Activated naive CD4-positive, alpha-beta T cell (primary cell): ENCODE data around the gene PSTPIP1.

Experiments used
- DNase-seq, 4 experiments: peaks; one replicate each; lab custom pipeline; 2025; lab: John Stamatoyannopoulos, UW

The PSTPIP1 gene

DNA sequence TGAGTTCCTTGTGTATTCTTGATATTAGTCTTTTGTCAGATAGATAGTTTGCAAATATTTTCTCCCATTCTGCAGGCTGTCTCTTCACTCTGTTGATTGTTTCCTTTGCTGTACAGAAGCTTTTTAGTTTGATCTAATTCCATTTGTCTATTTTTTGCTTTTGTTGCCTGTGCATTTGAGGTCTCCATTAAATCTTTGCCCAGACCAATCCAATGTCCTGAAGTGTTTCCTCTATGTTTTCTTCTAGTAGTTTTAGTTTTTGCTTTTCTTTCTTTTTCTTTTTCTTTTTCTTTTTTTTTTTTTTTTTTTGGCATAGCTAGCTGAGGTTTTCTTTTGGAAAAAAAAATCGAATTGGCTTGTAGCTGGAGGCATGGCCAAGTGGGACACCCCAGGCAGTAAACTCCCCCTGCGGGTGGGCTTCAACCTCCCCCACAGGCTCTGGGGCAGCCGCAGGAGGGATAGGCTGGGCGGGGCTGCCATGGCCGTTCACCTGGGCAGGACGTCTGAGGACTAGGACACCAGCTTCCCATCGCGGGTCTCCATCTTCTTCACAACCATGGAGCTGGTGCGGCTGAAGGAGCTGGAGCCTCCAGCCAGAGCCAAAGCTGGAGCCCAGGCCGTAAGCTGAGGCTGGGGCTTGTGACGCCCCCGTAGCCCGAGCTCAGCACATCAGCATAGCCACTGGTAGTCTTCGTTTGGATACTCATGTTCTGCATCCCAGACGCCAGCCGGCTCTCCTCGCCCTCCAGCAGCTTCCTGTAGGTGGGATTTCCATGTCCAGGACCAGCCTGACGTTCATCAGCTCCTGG, 16.2 kb upstream of the PSTPIP1 start:
- no peak for DNase-seq

DNA sequence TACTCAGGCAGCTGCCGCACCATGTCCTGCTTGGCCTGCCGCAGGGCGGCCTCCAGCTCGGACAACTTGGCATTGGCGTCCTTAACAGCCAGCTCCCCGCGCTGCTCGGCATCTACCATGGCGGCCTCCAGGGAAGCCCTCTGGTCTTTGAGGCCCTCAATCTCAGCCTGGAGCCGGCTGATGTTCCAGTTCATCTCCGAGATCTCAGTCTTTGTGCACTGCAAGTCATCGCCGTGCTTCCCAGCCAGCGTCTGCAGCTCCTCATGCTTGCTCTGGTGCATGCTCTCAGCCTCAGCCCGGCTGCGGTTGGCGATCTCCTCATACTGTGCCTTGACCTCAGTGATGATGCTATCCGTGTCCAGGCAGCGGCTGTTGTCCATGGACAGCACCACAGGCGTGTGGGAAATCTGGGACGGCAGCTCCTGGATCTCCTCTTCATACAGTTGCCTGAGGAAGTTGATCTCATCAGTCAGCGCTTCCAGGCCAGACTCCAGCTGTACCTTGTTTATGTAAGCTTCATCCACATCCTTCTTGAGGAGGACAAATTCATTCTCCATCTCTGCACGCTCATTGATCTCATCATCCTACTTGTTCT, 15.5 kb upstream of the PSTPIP1 start:
- DNase-seq = no peak

DNA sequence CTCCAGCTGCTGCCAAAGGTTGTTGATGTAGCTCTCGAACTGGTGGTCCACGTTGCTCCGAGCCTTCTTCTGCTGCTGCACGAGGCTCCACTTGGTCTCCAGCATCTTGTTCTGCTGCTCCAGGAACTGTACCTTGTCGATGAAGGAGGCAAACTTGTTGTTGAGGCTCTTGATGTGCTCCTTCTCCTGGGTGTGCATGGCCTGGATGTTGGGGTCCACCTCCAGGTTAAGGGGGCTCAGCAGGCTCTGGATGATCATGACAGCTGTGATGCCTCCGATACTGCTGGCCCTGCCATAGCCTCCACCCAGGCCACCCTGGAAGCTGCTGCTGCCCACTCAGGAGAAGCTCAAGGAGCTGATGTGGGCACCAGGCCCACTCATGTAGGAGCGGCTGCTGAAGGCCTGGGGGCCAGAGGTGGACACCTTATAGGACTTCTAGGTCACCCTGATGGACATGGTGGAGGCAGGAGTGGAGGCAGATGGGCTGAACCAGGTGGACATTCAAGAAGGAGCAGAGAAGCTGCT, 14.9 kb upstream of the PSTPIP1 start:
- DNase-seq = no peak

DNA sequence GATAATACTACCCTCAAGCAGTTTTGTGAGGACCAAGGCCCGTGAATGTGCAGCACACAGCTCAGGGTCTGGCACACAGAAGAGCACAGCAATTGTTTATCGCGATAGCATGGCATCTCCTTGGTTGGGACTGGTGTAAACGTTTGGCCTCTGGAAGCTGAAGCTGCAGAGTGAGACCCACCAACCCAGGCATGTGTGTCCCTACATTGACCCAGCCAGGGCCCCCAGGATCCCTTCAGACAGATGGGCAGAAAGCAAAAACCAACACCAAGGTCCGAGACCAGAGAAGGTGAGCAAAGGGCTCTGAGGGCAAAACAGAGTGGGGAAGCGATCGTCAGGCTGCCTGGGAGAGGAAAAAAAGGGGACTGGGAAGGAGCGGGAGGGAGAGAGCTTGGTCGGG, 12.6 kb upstream of the PSTPIP1 start:
- DNase-seq = no peak

DNA sequence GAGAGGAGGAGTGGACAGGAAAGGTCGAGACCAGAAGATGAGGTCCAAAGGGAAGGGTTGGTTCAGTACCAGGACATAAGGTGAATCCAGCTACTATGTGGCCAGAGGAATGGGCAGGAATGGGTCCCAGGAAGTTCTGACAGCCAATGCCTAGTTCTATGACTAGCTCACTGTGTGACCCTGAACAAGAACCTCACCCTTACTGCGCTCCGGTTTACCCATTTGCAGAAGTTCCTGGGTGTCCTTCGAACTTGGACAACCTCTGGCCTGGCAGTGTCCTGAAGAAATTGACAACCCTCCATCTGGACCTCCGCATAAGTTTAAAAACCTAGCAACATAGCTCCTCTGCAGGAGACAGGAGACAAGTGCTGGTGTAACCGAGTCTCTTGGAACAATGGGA, 12.2 kb upstream of the PSTPIP1 start:
- DNase-seq = no peak

DNA sequence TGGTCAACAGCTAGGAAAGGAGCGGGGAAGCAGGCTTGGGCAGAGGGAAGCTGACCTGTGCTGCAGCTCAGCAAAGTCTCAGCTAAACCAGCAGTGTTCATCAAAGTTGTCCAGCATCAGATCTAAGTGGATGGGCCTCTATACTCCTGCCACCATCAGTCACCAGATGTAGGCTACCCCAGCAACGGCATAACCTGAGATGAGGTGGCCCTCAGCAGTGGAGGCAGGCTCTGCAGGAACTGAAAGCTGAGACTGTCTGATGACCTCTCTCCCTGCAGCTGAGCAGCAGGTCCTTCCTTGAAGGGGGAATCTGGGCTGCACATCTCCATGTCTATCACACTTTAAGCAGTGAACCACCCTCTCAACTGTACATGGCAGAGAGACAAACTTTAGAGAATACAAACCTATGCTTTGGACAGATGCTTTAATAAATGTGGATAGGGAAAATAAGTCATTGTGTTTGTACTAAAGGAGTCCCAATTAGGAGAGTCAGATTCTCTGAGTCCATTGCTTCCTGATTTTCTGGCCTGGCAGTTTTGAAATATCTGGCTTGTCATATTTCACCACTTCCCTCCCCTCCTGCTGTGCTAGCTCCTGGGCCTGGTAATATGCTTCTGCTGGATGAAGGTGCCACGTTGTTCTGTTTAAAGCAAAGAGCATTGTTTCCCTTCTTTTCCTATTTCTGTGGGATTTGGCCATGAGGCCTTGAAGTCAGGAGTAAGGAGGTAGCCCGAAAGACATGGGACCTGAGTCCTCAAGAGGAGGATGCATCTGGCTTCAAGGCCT, 11.1 kb upstream of the PSTPIP1 start:
- no peak for DNase-seq

DNA sequence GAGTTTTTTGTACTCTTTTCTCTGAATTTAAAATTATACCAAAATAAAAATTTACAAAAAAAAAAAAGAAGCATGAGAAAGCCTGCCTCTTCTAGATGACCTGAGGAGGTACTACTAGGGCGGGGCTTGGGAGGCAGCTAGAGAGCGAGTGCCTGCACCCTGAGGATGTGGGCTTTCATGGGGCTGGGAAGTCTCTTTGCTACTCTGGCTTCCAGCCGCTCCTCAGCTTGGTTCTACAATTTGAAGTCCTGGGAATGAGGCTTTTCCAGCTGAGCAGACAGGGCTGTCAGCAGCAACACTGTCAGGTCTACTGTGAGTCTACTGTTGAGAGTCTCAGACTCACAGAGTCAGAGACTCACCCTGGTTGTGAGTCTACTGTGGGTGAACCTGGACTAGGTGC, 8.2 kb upstream of the PSTPIP1 start:
- DNase-seq = no peak

DNA sequence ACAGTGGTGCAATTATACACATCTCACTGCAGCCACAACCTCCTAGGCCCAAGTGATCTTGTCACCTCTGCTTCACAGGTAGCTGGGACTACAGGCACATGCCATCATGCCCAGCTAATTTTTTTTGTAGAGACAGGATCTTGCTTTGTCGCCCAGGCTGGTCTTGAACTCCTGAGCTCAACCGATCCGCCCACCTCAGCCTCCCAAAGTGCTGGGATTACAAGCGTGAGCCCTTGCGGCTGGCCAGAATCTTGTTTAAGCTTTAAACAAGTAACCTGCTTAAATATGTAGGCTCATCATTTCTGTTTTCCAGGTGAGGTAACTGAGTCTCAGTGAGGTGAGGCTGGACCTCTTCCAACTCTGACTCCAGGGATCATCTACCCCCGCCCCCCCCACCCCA, 7.7 kb upstream of the PSTPIP1 start:
- DNase-seq = no peak

DNA sequence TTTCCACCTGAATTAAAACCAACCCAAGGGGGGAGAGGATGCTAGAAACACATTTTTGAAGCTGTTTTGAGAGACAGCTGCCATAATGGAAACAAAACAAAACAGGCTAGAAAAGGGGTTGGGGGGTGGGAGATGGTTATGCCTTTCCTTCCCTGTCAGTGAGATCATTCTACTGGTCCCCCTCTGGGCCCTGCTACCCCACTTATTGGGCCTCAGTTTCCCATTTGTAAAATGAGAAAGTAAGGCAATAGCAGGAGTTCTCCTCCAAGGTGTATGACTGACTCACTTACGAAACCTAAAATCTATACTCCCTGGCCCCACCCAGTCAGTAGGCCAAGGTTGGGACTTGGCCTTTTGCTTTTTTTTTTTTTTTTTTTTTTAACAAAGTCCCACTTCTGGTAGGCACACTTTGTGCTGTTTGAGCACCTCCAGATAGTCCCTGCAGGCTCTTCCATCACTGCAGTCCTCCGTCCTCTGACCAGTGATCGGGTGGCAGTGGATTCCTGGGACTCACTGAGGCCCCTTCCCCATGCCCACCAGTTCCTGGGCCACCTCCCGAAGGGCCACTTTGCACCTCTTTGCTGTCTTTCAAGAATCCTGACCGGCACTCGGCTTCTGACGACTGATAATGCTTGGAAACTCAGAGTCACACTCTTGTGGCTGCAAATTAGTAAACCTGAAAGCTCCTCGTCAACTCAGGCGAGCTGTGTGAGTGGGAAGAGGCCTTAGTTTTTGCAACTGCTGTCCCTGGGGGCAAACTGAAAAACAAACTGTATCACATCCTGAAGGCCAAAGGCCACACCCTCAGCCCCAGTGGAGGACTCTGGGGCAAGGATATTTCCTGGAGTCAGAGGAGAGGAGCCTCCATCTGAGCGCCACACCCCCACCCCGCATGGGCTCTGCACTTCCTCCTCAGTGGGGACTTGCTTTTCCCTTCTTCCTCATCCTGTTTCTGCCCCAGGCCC, 6.7 kb upstream of the PSTPIP1 start:
- DNase-seq = no peak

DNA sequence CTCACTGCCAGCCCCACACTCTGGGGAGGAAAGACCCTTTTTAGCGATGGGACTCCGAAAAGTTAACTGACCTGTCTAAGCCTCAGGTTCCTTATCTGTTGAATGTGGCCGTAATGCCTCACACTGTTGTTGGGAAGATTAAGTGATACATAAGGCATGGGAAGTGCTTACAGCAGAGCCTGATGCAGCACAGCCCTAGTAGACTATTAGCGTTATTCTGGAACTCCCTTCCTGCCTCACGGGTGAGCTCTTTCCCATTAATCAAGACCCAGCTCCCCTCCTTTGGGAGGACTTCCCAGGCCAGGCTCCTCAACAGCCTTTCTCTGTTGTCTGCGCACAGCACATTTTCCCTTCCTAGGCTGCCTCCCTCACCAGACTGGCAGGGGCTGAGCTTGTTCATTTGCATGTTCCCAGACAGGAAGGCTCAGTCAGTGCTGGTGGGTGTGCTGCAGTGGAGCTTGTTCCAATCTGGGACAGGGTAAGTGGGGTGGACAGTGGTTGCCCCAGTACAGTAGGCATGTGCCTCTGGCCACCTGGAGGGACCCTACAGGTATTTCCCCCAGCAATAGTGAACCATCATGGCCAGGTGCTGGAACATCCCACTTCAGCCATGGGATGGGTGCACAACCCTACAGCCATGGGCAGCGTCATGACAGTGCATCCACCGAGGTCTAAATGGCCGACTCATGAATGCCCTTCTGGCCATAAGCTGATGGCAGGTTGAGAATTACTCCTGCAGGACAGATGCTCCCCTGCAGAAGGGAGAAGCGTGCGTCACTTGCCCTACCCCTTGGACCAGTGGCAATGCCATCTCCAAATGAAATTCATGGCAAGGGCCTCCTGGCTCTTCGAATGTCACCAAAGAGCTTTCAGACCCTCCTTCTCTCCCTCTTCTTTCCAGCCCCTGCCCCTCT, 5.8 kb upstream of the PSTPIP1 start:
- DNase-seq = no peak

DNA sequence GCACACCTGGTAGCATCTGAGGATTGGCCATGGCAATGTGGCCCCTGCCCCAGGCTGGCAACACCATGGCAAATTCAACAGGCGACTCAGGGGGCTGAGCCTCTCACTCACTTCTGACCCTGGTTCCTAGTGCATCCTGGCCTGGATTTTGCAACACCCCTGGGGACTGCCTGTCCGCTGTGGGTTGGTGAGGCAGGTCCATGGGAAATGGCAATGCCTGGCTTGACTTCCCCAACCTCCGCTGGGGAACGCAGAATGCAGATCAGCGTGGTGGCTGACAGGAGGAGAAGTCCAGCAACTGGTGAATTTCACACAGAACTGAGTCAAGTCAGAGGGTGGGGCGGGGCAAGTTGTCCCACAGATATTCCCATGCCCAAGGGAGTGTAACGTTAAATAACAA, 3.9 kb upstream of the PSTPIP1 start:
- no peak for DNase-seq

DNA sequence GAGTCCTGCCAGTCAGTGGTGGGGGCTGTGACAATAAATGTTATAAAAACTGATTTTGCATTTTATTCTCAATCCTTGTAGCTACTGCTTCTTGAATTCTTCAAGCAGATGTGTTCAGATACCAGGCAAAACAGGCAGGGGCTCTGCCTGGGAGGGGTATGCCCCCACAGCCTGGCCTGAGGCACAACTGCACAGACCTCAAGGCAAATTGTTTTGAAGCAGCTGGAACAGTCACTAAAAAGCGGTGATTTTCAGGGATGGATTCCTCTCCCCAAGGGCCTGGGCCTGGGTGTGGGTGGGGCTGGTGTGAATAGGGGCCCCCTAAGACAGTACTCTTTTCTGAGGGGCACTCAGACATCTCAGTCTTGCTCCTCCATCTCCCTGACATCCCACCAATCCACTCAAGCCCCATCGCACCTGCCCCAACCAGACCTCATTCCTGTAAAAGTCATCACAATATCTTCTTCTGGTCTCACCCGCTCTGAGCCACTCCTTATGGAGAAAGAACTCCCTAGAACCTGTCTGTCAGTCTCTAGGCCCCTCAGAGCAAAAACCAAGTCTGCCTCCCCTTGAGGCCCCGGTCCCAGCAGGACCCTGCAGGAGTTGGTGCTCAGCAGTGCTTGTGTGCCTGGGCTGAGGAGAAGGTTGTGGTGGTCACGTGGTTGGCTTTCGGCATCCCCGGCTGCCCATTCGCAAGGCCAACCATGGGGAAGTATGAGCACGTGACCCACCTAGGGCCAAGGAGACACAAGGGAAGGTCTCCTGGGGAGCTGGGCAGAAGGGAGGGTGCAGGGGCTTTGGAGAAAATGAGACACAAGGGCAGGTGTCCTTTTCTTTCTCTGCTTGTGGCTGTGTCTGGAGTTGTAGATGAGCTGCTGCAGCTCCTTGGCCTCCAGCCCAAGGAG, 2.9 kb upstream of the PSTPIP1 start:
- DNase-seq = no peak

DNA sequence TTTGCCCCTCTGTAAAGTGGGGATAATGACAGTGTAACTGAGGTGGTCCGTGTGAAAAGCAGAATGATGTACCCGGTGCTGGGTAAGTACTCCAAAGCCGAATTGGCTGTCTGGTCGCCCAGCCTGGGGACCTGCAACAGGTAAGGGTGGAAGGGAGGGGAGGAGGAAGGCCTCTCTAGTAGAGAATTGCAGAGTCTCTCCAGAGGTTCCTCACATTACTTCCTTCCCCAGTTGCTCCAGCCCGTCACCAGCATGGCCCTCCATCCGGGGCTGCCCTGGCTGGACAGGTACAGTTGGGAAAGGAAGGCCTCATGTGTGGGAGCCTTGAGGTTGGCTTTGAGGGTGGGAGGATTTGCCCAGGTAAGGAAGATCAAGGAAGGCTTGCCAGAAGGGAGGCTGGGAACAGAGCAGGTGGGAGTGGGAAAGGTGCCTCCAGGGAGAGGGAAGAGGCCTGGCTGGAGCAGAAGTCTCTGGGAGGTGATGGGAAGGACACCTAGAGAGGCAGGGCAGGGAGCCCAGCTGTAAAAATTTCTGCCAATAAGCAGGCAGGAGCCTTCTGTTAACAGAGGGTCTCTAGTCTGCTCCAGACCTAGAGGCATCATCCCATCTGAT, 1.7 kb upstream of the PSTPIP1 start:
- DNase-seq = no peak

DNA sequence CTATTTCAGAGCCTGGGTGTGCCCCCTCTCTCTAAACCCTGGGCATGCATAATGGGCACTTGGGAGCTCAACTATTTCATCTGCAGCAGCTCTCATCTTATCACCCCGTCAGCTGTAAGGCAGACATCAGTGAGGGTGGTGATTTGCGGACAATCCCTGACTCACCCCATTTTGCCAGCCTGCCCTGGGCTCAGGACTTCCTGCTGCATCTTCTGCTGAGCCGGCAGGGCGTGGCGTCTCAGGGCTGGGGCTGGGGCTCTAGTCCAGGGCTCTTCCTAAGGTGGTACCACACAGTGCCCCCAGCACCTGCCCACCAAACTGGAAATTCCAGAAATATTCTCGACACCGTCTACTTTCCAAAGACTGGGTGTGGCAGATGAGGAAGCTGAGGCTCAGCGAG, 925 bp upstream of the PSTPIP1 start:
- DNase-seq = peak in 2 of 4 experiments; percentile 26 to 48

DNA sequence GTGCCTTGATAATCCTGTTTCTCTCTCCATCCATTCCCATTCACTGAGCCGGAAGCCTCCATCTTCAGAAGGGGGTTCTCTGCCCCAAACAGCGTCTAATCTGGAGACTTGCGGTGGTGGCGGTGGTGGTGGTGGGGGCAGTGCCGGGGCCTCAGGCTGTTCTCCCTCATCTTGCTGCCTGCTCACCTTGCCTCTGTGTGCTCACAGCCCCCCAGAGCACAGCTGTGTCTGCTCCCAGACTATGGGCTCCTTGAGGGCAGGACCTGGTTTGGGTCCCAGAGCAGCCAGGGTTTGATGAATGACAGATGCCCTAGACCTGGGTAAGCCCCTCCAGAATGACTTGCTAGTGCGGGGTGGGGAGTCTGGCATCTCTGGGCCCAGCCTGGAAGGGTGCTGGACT, 430 bp upstream of the PSTPIP1 start:
- DNase-seq = no peak

DNA sequence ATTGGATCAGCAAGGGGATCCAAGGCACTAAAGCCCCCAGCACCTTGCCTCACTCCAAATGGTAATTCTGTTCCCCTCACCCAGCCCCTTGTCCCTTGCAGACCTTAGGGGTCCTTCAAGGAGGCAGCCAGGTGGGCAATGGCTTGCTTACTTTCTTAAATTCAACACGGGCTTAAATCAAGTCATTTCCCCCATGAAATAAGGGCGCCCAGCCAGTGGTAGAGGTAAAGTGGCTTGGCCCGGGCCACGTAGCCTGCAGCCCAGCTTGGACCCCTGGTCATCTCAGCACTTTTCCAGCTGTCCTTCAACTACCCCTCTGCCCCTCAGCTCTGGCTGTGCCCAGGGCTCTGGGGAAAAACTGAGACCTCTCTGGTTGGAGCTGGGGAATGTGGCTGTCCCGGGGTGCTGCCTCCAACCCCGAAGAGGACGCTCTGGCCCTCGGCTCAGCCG, 1.2 kb downstream of the PSTPIP1 start:
- no peak for DNase-seq

DNA sequence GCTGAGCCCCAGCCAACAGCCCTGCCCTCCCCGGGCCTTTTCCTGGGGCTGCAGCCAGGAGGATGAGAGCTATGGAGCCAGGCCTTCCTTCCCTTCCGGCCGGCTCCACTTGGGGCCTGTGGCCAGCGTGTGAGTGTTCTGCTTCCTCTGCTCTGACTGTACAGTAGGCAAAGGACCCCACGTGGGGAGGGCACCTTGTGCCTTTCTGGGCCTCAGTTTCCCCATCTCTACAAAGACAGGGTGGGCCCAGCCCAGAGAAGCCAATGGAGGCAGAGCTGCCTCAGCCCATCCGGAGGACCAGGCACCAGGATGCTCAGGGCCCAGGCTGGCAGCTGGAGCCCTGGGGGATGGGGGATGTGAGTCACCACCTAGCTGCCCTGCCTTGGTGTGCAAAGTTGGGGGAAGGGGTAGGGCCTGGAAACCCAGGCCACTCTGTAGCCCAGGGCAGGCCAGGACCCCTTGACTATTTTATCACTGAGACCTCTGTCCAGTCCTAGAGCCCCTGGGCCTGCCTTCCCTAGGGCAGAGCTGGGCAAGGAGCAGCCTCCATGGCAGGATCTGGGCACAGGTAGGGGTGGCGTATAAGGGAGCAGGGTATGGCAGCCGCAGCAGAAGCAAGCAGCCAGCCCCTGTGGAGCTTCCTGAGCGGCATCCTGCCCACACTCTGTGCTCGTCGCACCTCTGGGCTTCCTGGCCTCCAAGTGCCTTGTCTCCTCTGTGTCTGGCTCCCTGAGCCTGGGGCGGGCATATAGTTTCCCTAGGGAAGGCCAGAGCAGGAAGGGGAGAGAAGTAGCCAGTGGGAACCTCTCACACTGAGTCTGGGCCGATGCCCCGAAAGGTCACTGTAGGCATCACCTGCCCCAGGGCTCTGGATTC, 1.8 kb downstream of the PSTPIP1 start:
- peak in 2 of 4 experiments; percentile 35 to 48 for DNase-seq
